SJCRH30 (cell line): Measurements from ENCODE around the gene AMOTL2. TPM values are rescaled to one million over a fixed set of nuclear protein-coding genes. Genes with fewer than 3 reads are reported as not detected.

ENCODE experiments used
- DNase-seq, 2 experiments: peaks; one replicate each; pipeline ENCODE4 v3.0.0-alpha.2; 2015 to 2020
- H3K27ac ChIP-seq: fragments of 250-450 bp; sonication (Bioruptor Pico); 2 replicates; pipeline ENCODE4 v1.5.1; 2020; ENCODE audit warnings: mild to moderate bottlenecking, moderate library complexity
- H3K27me3 ChIP-seq: fragments of 250-450 bp; sonication (Bioruptor Pico); 2 replicates; pipeline ENCODE4 v1.5.1; 2020; ENCODE audit warnings: mild to moderate bottlenecking, moderate library complexity
- H3K36me3 ChIP-seq: fragments of 250-450 bp; sonication (Bioruptor Pico); 2 replicates; pipeline ENCODE4 v1.5.1; 2020; ENCODE audit warnings: mild to moderate bottlenecking, moderate library complexity
- H3K4me1 ChIP-seq: fragments of 250-450 bp; sonication (Bioruptor Pico); 2 replicates; pipeline ENCODE4 v1.5.1; 2020; ENCODE audit warnings: mild to moderate bottlenecking, moderate library complexity
- H3K4me3 ChIP-seq: fragments of 250-450 bp; sonication (Bioruptor Pico); 2 replicates; pipeline ENCODE4 v1.5.1; 2020; ENCODE audit warnings: mild to moderate bottlenecking, moderate library complexity
- H3K9me3 ChIP-seq: fragments of 250-450 bp; sonication (Bioruptor Pico); replicated peaks from 2 replicates; pipeline ENCODE4 v1.5.1; 2020; ENCODE audit warnings: mild to moderate bottlenecking, moderate library complexity
- total RNA-seq: library from RNA; depleted of rRNA; stranded (reverse); fragments of >200 nt; shearing (Covaris generic); gene quantifications from 2 replicates; pipeline ENCODE4 v1.2.3, GENCODE V29; 2014

Gene AMOTL2
- total RNA-seq, 1 experiment from 2014 or later = 18.8 TPM

- H3K4me1 ChIP-seq = peaks cover 47% of the 10 kb centered on the region
- DNase-seq = no peak
- no peaks in the 10 kb centered on the region for H3K9me3 ChIP-seq
- no peak overlapping the region for H3K4me3 ChIP-seq
- H3K36me3 ChIP-seq = peaks cover 60% of the 10 kb centered on the region
- no peaks in the 10 kb centered on the region for H3K27me3 ChIP-seq
- H3K27ac ChIP-seq = no peak overlapping the region
Observed at GRCh38 chr3:134356411-134357040, 17.7 kb downstream of the AMOTL2 start.

GRCh38 chr3:134355416-134355815 is 18.8 kb downstream of the AMOTL2 start:
- DNase-seq = no peak
- Histone ChIP-seq H3K4me3 (no peak overlapping the region), H3K36me3 (peaks cover 49% of the 10 kb centered on the region), H3K27me3 (no peaks in the 10 kb centered on the region), H3K4me1 (peaks cover 43% of the 10 kb centered on the region), H3K9me3 (no peaks in the 10 kb centered on the region), H3K27ac (no peak overlapping the region)

DNA sequence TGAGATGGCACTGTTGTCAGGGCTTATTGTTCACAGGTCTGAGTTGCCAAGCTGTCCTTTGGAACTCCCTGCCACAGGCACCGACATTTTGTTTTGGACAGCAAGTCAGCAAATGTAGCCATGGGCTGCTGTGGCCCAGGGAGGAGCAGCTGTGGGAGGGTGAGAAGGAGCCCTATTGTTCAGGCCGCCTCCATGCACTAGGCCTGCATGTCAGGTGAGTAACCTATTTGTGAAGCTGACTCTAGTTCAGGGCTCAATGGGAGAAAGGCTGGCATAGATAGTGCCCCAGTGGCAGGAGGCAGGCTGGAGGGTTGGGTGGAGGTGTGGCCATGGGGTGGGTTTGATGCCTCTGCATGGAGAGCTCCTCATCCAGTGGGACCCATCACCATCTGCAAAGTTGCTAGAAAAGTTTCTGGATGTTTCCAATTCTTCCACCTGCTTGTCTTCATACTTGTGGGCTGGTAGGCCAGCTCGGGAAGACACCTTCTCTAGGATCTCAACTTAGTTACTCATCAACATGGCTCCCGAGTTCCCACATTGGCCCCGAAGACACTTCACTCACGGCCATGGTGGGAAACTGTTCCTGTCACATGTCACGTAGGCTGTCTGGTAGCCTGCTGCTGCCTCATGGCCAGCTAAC is 19.5 kb downstream of the AMOTL2 start:
- Histone ChIP-seq H3K9me3 (no peaks in the 10 kb centered on the region), H3K27me3 (no peaks in the 10 kb centered on the region), H3K4me1 (peaks cover 36% of the 10 kb centered on the region), H3K4me3 (no peak overlapping the region), H3K36me3 (peaks cover 42% of the 10 kb centered on the region), H3K27ac (no peak overlapping the region)
- no peak for DNase-seq

- no peaks in the 10 kb centered on the region for H3K27me3 ChIP-seq
- peaks cover 37% of the 10 kb centered on the region for H3K36me3 ChIP-seq
- H3K4me1 ChIP-seq = peaks cover 29% of the 10 kb centered on the region
- no peak overlapping the region for H3K4me3 ChIP-seq
- H3K9me3 ChIP-seq = no peaks in the 10 kb centered on the region
- no peak overlapping the region for H3K27ac ChIP-seq
- DNase-seq = no peak
Observed at GRCh38 chr3:134353831-134354611, 20.2 kb downstream of the AMOTL2 start.

GRCh38 chr3:134353171-134353825 is 20.9 kb downstream of the AMOTL2 start:
- Histone ChIP-seq H3K27ac (no peak overlapping the region), H3K4me3 (no peak overlapping the region), H3K9me3 (no peaks in the 10 kb centered on the region), H3K27me3 (no peaks in the 10 kb centered on the region), H3K36me3 (peaks cover 32% of the 10 kb centered on the region), H3K4me1 (peaks cover 21% of the 10 kb centered on the region)
- no peak for DNase-seq

DNA sequence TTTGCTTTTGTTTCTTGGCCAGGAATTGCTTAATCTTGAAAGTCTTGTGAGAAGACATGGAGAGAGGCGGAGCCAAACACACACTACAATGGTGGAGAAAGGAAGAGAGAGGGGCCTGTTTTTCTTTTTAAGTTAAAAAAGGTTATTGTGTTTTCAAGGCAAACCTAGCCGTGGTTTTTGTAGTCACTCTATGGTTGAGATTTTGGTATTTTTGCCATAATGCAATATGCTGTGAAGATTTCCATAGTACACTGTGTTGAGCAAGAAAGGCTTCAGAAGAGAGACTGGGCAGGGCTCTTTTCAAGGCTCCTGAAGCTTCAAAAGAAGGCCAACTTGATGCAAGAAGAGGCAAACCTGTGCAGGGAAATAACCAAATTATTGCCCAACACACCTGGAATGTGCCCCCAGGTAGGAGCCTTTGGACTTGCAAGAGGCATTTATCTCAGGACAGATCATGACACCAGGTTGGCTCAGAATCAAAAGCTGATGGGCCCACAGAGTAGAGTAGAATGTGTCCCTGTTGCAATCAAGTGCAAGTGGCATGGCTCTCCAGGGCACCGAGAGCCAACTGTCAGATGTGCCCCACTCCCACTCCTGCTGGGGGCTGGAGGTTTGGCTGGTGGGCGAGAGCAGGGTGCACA is 22.1 kb downstream of the AMOTL2 start:
- Histone ChIP-seq H3K27me3 (no peaks in the 10 kb centered on the region), H3K27ac (no peak overlapping the region), H3K36me3 (peaks cover 27% of the 10 kb centered on the region), H3K9me3 (peaks cover 2% of the 10 kb centered on the region; the same call in 1 of the 2 replicates), H3K4me3 (no peak overlapping the region), H3K4me1 (peaks cover 12% of the 10 kb centered on the region)
- no peak for DNase-seq

DNA sequence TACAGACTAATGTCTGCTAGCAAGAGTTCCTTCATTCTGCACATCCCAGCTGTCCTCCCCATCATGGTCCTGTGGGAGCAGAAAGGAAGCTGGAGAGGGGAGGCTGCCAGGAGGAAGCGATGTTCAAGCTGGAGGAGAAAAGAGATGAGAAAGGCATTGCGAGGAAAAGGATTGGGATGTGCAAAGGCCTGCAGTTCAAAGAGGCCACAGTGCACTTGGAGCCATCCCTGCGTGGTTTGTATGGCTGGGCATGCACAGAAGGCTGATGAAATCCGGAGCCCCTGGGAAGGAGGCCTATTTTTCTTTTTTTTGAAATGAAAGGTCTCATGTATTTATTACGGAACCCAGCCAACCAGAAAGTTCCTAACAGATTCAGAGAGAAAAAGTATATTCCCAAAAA is 22.8 kb downstream of the AMOTL2 start:
- Histone ChIP-seq H3K4me3 (no peak overlapping the region), H3K27ac (no peak overlapping the region), H3K27me3 (no peaks in the 10 kb centered on the region), H3K36me3 (peaks cover 20% of the 10 kb centered on the region), H3K9me3 (peaks cover 9% of the 10 kb centered on the region; the same call in 1 of the 2 replicates), H3K4me1 (peaks cover 5% of the 10 kb centered on the region; the same call in 1 of the 2 replicates)
- DNase-seq = no peak

GRCh38 chr3:134350861-134351311 is 23.4 kb downstream of the AMOTL2 start:
- Histone ChIP-seq H3K4me3 (no peak overlapping the region), H3K36me3 (peaks cover 14% of the 10 kb centered on the region), H3K27ac (no peak overlapping the region), H3K27me3 (no peaks in the 10 kb centered on the region), H3K4me1 (no peaks in the 10 kb centered on the region), H3K9me3 (peaks cover 10% of the 10 kb centered on the region; the same call in 1 of the 2 replicates)
- no peak for DNase-seq

GRCh38 chr3:134350266-134350665 is 24.0 kb downstream of the AMOTL2 start:
- Histone ChIP-seq H3K9me3 (peaks cover 10% of the 10 kb centered on the region; the same call in 1 of the 2 replicates), H3K4me1 (no peaks in the 10 kb centered on the region), H3K4me3 (no peak overlapping the region), H3K27me3 (no peaks in the 10 kb centered on the region), H3K36me3 (peaks cover 8% of the 10 kb centered on the region), H3K27ac (no peak overlapping the region)
- no peak for DNase-seq

DNA sequence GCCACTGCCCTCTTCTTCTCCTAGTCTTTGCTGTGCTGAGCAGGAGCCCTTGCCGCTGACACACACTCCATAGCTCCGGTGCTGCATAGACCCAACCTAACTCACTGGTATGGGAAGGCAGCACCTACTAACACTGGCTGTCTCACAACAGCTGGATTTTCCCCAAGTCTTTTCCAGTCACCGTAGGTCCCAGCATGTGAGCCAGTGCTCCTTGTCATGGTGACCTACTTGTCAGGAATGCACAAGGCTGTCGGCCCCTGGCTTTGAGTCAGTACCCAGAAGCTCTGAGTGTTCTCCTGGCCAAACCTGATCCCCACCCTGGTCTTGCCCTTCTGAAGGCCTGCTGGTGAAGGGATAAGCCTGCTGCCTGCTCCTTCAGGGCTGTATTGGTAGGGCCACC is 25.7 kb downstream of the AMOTL2 start:
- no peak overlapping the region for H3K27ac ChIP-seq
- no peak overlapping the region for H3K4me3 ChIP-seq
- DNase-seq = no peak
- H3K9me3 ChIP-seq = peaks cover 10% of the 10 kb centered on the region; the same call in 1 of the 2 replicates
- no peaks in the 10 kb centered on the region for H3K27me3 ChIP-seq
- H3K4me1 ChIP-seq = no peaks in the 10 kb centered on the region
- H3K36me3 ChIP-seq = no peaks in the 10 kb centered on the region

- H3K9me3 ChIP-seq = peaks cover 10% of the 10 kb centered on the region; the same call in 1 of the 2 replicates
- no peak overlapping the region for H3K27ac ChIP-seq
- DNase-seq = no peak
- no peaks in the 10 kb centered on the region for H3K27me3 ChIP-seq
- no peaks in the 10 kb centered on the region for H3K36me3 ChIP-seq
- no peaks in the 10 kb centered on the region for H3K4me1 ChIP-seq
- no peak overlapping the region for H3K4me3 ChIP-seq
Observed at GRCh38 chr3:134347551-134347950, 26.7 kb downstream of the AMOTL2 start.

DNA sequence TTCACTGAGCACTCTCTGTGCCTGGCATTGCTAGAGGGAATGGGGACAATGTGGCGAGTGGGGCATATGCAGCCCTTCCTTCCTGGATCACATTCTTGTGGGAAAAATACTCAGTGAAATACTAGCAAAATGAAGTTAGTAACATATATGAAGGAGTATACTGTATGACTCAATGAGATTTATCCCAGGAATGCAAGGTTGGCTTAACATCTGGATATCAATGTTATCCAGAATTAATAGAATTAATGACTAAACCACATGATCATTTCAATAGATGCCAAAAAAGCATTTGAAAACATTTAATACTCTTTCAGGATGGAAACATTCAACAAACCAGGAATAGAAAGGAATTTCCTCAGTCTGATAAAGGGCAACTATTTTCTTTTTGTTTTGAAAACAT is 27.5 kb downstream of the AMOTL2 start:
- H3K4me1 ChIP-seq = peaks cover 4% of the 10 kb centered on the region; the same call in 1 of the 2 replicates
- H3K27me3 ChIP-seq = no peaks in the 10 kb centered on the region
- H3K4me3 ChIP-seq = no peak overlapping the region
- no peak for DNase-seq
- H3K36me3 ChIP-seq = no peaks in the 10 kb centered on the region
- peaks cover 10% of the 10 kb centered on the region; the same call in 1 of the 2 replicates for H3K9me3 ChIP-seq
- no peak overlapping the region for H3K27ac ChIP-seq

DNA sequence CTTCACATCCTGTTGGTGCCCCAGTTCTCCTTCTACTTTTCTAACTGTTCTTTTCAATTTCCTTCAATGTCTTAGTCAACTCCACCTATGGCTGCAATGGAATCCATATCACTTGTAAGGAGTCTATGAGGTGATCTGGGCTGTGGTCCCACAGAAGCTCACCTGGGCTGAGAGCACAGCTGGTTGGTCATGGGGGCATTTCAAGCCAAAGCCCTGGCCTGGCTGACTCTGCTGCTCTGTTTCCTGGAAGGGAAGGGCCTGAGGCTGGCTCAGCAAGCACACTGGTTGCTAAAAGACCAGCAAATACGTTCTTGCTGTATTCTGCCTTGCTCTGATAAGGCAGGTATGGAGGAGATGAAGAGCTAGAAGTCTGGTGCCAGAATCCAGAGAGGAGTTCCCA is 29.0 kb downstream of the AMOTL2 start:
- peaks cover 10% of the 10 kb centered on the region; the same call in 1 of the 2 replicates for H3K9me3 ChIP-seq
- DNase-seq = no peak
- no peak overlapping the region for H3K27ac ChIP-seq
- no peak overlapping the region for H3K4me3 ChIP-seq
- no peaks in the 10 kb centered on the region for H3K27me3 ChIP-seq
- H3K4me1 ChIP-seq = peaks cover 9% of the 10 kb centered on the region; the same call in 1 of the 2 replicates
- no peaks in the 10 kb centered on the region for H3K36me3 ChIP-seq

DNA sequence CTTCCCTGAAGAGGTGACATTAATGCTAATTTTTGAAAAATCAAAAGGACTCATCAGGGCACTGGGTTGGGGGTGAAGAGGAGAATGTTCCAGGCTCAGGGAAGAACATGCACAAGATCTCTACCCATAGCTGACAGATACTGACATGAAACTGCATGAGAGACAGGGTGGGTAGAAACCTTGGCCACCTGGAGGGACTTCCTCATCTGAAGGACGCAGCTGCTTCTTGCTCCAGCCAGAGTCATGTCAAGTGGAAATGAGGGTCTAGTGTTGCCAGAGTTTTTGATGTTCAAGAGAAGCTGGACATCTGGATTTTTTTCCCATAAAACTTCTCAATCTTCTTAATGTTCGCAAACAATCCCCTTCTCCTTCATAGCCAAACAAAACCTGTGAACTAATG is 29.7 kb downstream of the AMOTL2 start:
- no peak for DNase-seq
- Histone ChIP-seq H3K4me3 (no peak overlapping the region), H3K4me1 (peaks cover 9% of the 10 kb centered on the region; the same call in 1 of the 2 replicates), H3K36me3 (no peaks in the 10 kb centered on the region), H3K27ac (no peak overlapping the region), H3K9me3 (peaks cover 10% of the 10 kb centered on the region; the same call in 1 of the 2 replicates), H3K27me3 (no peaks in the 10 kb centered on the region)
